GM21737 (cell line): ENCODE data around the gene INPP5K.
"Not testable (repeated sequence)": the region's sequence is repeated elsewhere in the genome, so short reads cannot be mapped to it uniquely, and the experiment has no call there.

Experiments
- ATAC-seq: cut with Tn5 transposase; IDR thresholded peaks from one replicate; pipeline ENCODE4 v1.9.1; 2021; ENCODE audit warnings: mild to moderate bottlenecking, moderate library complexity; ENCODE audit not compliant: unreplicated experiment

Gene INPP5K

GRCh38 chr17:1467898-1468492 lies 48.4 kb downstream of the INPP5K start:
- ATAC-seq, result no peak

GRCh38 chr17:1467258-1467657 lies 49.2 kb downstream of the INPP5K start:
- ATAC-seq, result no peak

- ATAC-seq, result no peak
These were observed 52.2 kb downstream of the INPP5K start for GRCh38 chr17:1464186-1464585.

GRCh38 chr17:1462164-1463112 lies 54.0 kb downstream of the INPP5K start:
- no peak for ATAC-seq

- no peak for ATAC-seq
These were observed 55.0 kb downstream of the INPP5K start for GRCh38 chr17:1461198-1461944.

GRCh38 chr17:1460233-1460632 lies 56.2 kb downstream of the INPP5K start:
- ATAC-seq, result no peak

- ATAC-seq, result peak; percentile 81
These were observed 60.4 kb downstream of the INPP5K start, which contains the start of gene CRK for GRCh38 chr17:1455797-1456599. TSS of gene CRK (minus strand) at chr17:1456232. CDS start at chr17:1456117, 115 bp downstream.

- ATAC-seq, result peak; percentile 34
These were observed 61.1 kb downstream of the INPP5K start for GRCh38 chr17:1455291-1455796.

GRCh38 chr17:1454541-1454940 lies 61.9 kb downstream of the INPP5K start:
- ATAC-seq, result no peak

GRCh38 chr17:1453694-1454093 lies 62.7 kb downstream of the INPP5K start:
- ATAC-seq, result not testable (repeated sequence)

GRCh38 chr17:1452836-1453235 lies 63.6 kb downstream of the INPP5K start:
- no peak for ATAC-seq

- not testable (repeated sequence) for ATAC-seq
These were observed 66.2 kb downstream of the INPP5K start for GRCh38 chr17:1450261-1450660.

- ATAC-seq, result no peak
These were observed 66.9 kb downstream of the INPP5K start for GRCh38 chr17:1449412-1449967.

GRCh38 chr17:1447052-1447451 lies 69.4 kb downstream of the INPP5K start:
- ATAC-seq, result no peak

- ATAC-seq, result no peak
These were observed 70.2 kb downstream of the INPP5K start for GRCh38 chr17:1446201-1446600.

- not testable (repeated sequence) for ATAC-seq
These were observed 70.7 kb downstream of the INPP5K start for GRCh38 chr17:1445695-1446094.
